IMR-90 (cell line): ENCODE data around the gene PEA15. TPM values are rescaled to one million over a fixed set of nuclear protein-coding genes. Genes with fewer than 3 reads are reported as not detected.

Source experiments
- ATAC-seq: fragments of 200-7000 bp; cut with Tn5 transposase; 2 replicates; pipeline ENCODE4 v1.9.1; 2020; ENCODE audit warnings: low read depth, mild to moderate bottlenecking, moderate library complexity
- BruUV-seq: library from RNA; stranded (reverse); fragments of 400-500 nt; replicated peaks from 2 replicates; lab custom pipeline; 2021; lab: Mats Ljungman, UMichigan
- CTCF ChIA-PET: fragments of 300-600 bp; formaldehyde crosslinking; extraction: SDS; loops from one replicate; lab custom pipeline; 2021; ENCODE audit warnings: antibody characterized with exemption; lab: Yijun Ruan, JAX
- POLR2A ChIA-PET: fragments of 300-600 bp; sonication (Branson Sonifier 250); formaldehyde crosslinking; loops from one replicate; lab custom pipeline; 2022; ENCODE audit warnings: antibody characterized with exemption; ENCODE audit not compliant: unreplicated experiment; lab: Charles Lee
- DNase-seq: peaks from one replicate; pipeline ENCODE4 v3.0.0; 2013
- H2AFZ ChIP-seq: replicated peaks from 2 replicates; pipeline ENCODE3; 2013; ENCODE audit warnings: low read length, mild to moderate bottlenecking; ENCODE audit not compliant: poor library complexity
- H2AK5ac ChIP-seq: 2 replicates; pipeline ENCODE4 v1.6.1; 2013; ENCODE audit warnings: low read depth, low read length, inconsistent platforms
- H2AK9ac ChIP-seq: replicated peaks from 2 replicates; pipeline ENCODE3; 2013; ENCODE audit warnings: mild to moderate bottlenecking, low read depth, low read length, moderate library complexity; ENCODE audit not compliant: poor library complexity
- H2BK120ac ChIP-seq: 2 replicates; pipeline ENCODE4 v1.6.1; 2013; ENCODE audit warnings: low read depth, low read length, inconsistent platforms
- H2BK15ac ChIP-seq: 3 replicates; pipeline ENCODE4 v1.6.1; 2013; ENCODE audit warnings: low read depth, low read length, inconsistent platforms
- H2BK20ac ChIP-seq: 2 replicates; pipeline ENCODE4 v1.6.1; 2013; ENCODE audit warnings: low read depth, mild to moderate bottlenecking, inconsistent platforms, low read length, moderate library complexity
- H2BK5ac ChIP-seq: 2 replicates; pipeline ENCODE4 v1.6.1; 2013; ENCODE audit warnings: mild to moderate bottlenecking, low read depth, low read length, inconsistent platforms; ENCODE audit not compliant: poor library complexity, severe bottlenecking
- H3K14ac ChIP-seq: replicated peaks from 2 replicates; pipeline ENCODE4 v1.6.1; 2013; ENCODE audit warnings: low read depth, low read length, inconsistent platforms
- H3K18ac ChIP-seq: 2 replicates; pipeline ENCODE4 v1.6.1; 2013; ENCODE audit warnings: low read depth, low read length, control low read depth
- H3K23ac ChIP-seq: 2 replicates; pipeline ENCODE4 v1.6.1; 2013; ENCODE audit warnings: low read depth, low read length, inconsistent platforms
- H3K27ac ChIP-seq: 2 replicates; pipeline ENCODE4 v1.5.1; 2013; ENCODE audit warnings: mild to moderate bottlenecking, control low read depth, low read length; ENCODE audit not compliant: insufficient read depth
- H3K27me3 ChIP-seq: 2 replicates; pipeline ENCODE4 v1.6.1; 2013; ENCODE audit warnings: low read length; ENCODE audit not compliant: control insufficient read depth, insufficient read depth
- H3K36me3 ChIP-seq: 2 replicates; pipeline ENCODE4 v1.6.1; 2013; ENCODE audit warnings: low read length, mixed read lengths; ENCODE audit not compliant: control insufficient read depth, insufficient read depth
- H3K4ac ChIP-seq: 2 replicates; pipeline ENCODE4 v1.6.1; 2013; ENCODE audit warnings: low read depth, low read length, inconsistent platforms
- H3K4me1 ChIP-seq: 2 replicates; pipeline ENCODE4 v1.6.1; 2013; ENCODE audit warnings: low read length, mixed read lengths; ENCODE audit not compliant: control insufficient read depth, insufficient read depth
- H3K4me2 ChIP-seq: 2 replicates; pipeline ENCODE4 v1.6.1; 2013; ENCODE audit warnings: low read depth, mild to moderate bottlenecking, control low read depth, low read length, moderate library complexity
- H3K4me3 ChIP-seq: 2 replicates; pipeline ENCODE4 v1.5.1; 2013; ENCODE audit warnings: low read depth, mild to moderate bottlenecking, control low read depth, low read length, moderate library complexity; ENCODE audit not compliant: insufficient read depth
- H3K56ac ChIP-seq: 2 replicates; pipeline ENCODE4 v1.6.1; 2013; ENCODE audit warnings: low read length, inconsistent platforms; ENCODE audit not compliant: insufficient read depth; ENCODE audit errors: extremely low read depth
- H3K79me1 ChIP-seq, 2 experiments: 2 replicates each; pipeline ENCODE4 v1.6.1; 2013; ENCODE audit warnings: low read length in 2 of 2, inconsistent platforms in 1 of 2, low read depth in 1 of 2
- H3K9ac ChIP-seq: 2 replicates; pipeline ENCODE4 v1.6.1; 2013; ENCODE audit warnings: low read depth, low read length, control low read depth
- H3K9me1 ChIP-seq: 2 replicates; pipeline ENCODE4 v1.6.1; 2013; ENCODE audit warnings: low read length, inconsistent platforms; ENCODE audit not compliant: insufficient read depth
- H3K9me3 ChIP-seq: 2 replicates; pipeline ENCODE4 v1.6.1; 2013; ENCODE audit warnings: low read length; ENCODE audit not compliant: control insufficient read depth, insufficient read depth
- H4K20me1 ChIP-seq: 2 replicates; pipeline ENCODE4 v1.6.1; 2013; ENCODE audit warnings: low read length, inconsistent platforms; ENCODE audit not compliant: insufficient read depth
- H4K5ac ChIP-seq: 2 replicates; pipeline ENCODE4 v1.6.1; 2013; ENCODE audit warnings: mild to moderate bottlenecking, low read depth, low read length, control low read depth
- H4K8ac ChIP-seq, 2 experiments: 2 replicates each; pipeline ENCODE4 v1.6.1; 2013; ENCODE audit warnings: low read depth in 2 of 2, low read length in 2 of 2, control low read depth in 1 of 2, inconsistent platforms in 1 of 2
- H4K91ac ChIP-seq: 2 replicates; pipeline ENCODE4 v1.6.1; 2013; ENCODE audit warnings: low read depth, low read length, inconsistent platforms; ENCODE audit not compliant: insufficient read depth
- FOS ChIP-seq: fragments of 150-350 bp; IDR thresholded peaks from 2 replicates; pipeline ENCODE4 v1.6.1; 2016; ENCODE audit warnings: low read depth, low read length
- MAZ ChIP-seq: IDR thresholded peaks from 2 replicates; pipeline ENCODE4 v1.6.1; 2012; ENCODE audit warnings: low read depth, mild to moderate bottlenecking, low read length, improper control_type of control experiment, moderate library complexity, borderline replicate concordance
- POLR2A ChIP-seq: IDR thresholded peaks from 2 replicates; pipeline ENCODE4 v1.6.1; 2012; ENCODE audit warnings: mild to moderate bottlenecking, low read depth, low read length
- WGBS, 2 experiments: methylation state at CpG; one replicate each; pipeline versions ENCODE4 v1.1.5 to v1.1.7; 2013; ENCODE audit warnings: missing lambda C conversion rate in 2 of 2; ENCODE audit not compliant: insufficient read length in 1 of 2; ENCODE audit errors: extremely low coverage in 2 of 2; 5-methylcytosine and 5-hydroxymethylcytosine counted together
- dilution Hi-C: fragments of 300-500 bp; cut with HindIII; formaldehyde crosslinking; loops from one replicate; pipeline ENCODE4 v1.14.3; 2018; ENCODE audit warnings: low sequenced_read_pairs; ENCODE audit not compliant: unreplicated experiment
- in situ Hi-C: fragments of 300-500 bp; cut with MboI; formaldehyde crosslinking; loops from 3 replicates; pipeline ENCODE4 v1.14.3; 2019; ENCODE audit warnings: low sequenced_read_pairs, inconsistent platforms, mixed read lengths
- intact Hi-C: fragments of 100-400 bp; cut with micrococcal nuclease; formaldehyde crosslinking; loops from 2 replicates; pipeline ENCODE4 v1.10.0; 2022
- polyA plus RNA-seq, 3 experiments: library from polyadenylated mRNA; depleted of rRNA; stranded (reverse); fragments of >200 nt; gene quantifications; 2 replicates each; pipeline ENCODE4 v1.2.3, GENCODE V29; 2012; ENCODE audit warnings: low replicate concordance in 1 of 3
- total RNA-seq: library from RNA; depleted of rRNA; stranded (reverse); fragments of >200 nt; gene quantifications from 2 replicates; pipeline ENCODE4 v1.2.3, GENCODE V29; 2012

PEA15 gene
- total and polyA plus RNA-seq, 2 of the 4 experiments (the other 2 are of a cell fraction), result 296 to 754 TPM

DNA sequence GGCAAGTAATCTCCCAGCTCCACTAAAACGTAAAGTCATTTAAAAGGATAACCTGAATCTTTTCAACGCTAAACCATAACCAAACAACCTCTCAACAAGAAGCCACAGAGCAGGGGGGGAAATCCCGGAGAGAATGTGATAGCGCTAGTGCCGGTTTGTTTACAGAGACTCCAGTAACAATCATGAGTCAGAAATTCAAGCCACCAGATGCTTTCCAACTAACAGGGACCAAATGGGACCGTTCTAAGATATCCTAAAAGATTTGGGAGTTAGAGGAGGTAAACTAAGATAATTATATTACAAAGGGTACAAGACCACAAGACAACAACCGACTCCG lies 56.3 kb downstream of the PEA15 start:
- Histone ChIP-seq H2AFZ (peak overlapping the region; percentile 90), H4K20me1 (peaks cover 19% of the 10 kb centered on the region)

More for the DNA sequence above, 56.3 kb downstream of the PEA15 start:
- H2BK15ac ChIP-seq, result peak overlapping the region; percentile 57; the same call in 2 of the 3 replicates
- no peaks in the 10 kb centered on the region for H3K27me3 ChIP-seq
- dilution Hi-C loops (no loop called here), in situ Hi-C loops (no loop called here), intact Hi-C loops (no loop called here)
- H3K79me1 ChIP-seq, result peaks cover 12 to 42% of the 10 kb centered on the region in 2 experiments; a peak in 3 of 4 replicates
- H3K4me3 ChIP-seq, result peak overlapping the region; percentile 71
- H3K9ac ChIP-seq, result peak overlapping the region; percentile 92
- TF ChIP-seq MAZ (peak; percentile 31; the same call in 1 of the 2 replicates), POLR2A (no peak; the same call in 1 of the 2 replicates), FOS (peak; percentile 74)
- H3K4me2 ChIP-seq, result peak overlapping the region; percentile 76
- peak overlapping the region; percentile 77 for H3K18ac ChIP-seq
- H2AK5ac ChIP-seq, result peak overlapping the region; percentile 97
- peak; percentile 46 for ATAC-seq
- H3K14ac ChIP-seq, result peak overlapping the region; percentile 95
- peak overlapping the region; percentile 97 for H4K91ac ChIP-seq
- peak overlapping the region; percentile 100 for H2AK9ac ChIP-seq
- H3K36me3 ChIP-seq, result no peaks in the 10 kb centered on the region
- peak overlapping the region; percentile 96 for H3K4ac ChIP-seq
- peak; percentile 91 for DNase-seq
- H2BK5ac ChIP-seq, result peak overlapping the region; percentile 91
- POLR2A ChIA-PET, result interaction anchor here (1.0 kb wide), 1 partner anchor 9 kb away, joined by 4 read pairs; no protein-coding TSS in a partner anchor
- H3K23ac ChIP-seq, result peak overlapping the region; percentile 97
- peaks cover 4% of the 10 kb centered on the region for H3K9me1 ChIP-seq
- H3K4me1 ChIP-seq, result peaks cover 2% of the 10 kb centered on the region; the same call in 1 of the 2 replicates
- peak overlapping the region; percentile 30 for H2BK20ac ChIP-seq
- WGBS, 2 experiments, result no CpG with 5 or more reads among the region's 8 CpGs
- peak overlapping the region; percentile 81 for H4K5ac ChIP-seq
- no peaks in the 10 kb centered on the region for H3K9me3 ChIP-seq
- peak overlapping the region; percentile 83 to 95 for H4K8ac ChIP-seq
- CTCF ChIA-PET, result interaction anchor here (1.6 to 2.2 kb wide), 2 partner anchors 10 to 18 kb away, joined by 4 to 26 read pairs; no protein-coding TSS in a partner anchor
- peak overlapping the region; percentile 95 for H3K56ac ChIP-seq
- H2BK120ac ChIP-seq, result peak overlapping the region; percentile 82
- no TSS peak for BruUV-seq
- peak overlapping the region; percentile 91 for H3K27ac ChIP-seq
